Right lung (tissue), 5 donors: ENCODE measurements around the gene HHIPL2. TPM values are rescaled to one million over a fixed set of nuclear protein-coding genes. Genes with fewer than 3 reads are reported as not detected.
"Not testable (repeated sequence)": the region's sequence is repeated elsewhere in the genome, so short reads cannot be mapped to it uniquely, and the experiment has no call there.

Source experiments
- DNase-seq, 2 donors: peaks; one replicate each; pipeline ENCODE4 v3.0.0-alpha.2; 2013
- polyA plus RNA-seq, 5 donors: library from polyadenylated mRNA; unstranded; fragments of 120-200 nt; gene quantifications; one replicate each; pipeline versions ENCODE4 v1.2.1 to v1.2.3, GENCODE V29; 2013; ENCODE audit warnings: inconsistent platforms in 1 of 5, low replicate concordance in 1 of 5; ENCODE audit not compliant: insufficient read length in 5 of 5, insufficient read depth in 1 of 5

Gene HHIPL2
- polyA plus RNA-seq, 5 donors = 0.63 to 1.4 (median 0.79) TPM

GRCh38 chr1:222540598-222540995 lies 7.3 kb downstream of the HHIPL2 start:
- no peak for DNase-seq

- DNase-seq = no peak
Observed at GRCh38 chr1:222539951-222540597, 7.8 kb downstream of the HHIPL2 start.

- DNase-seq = no peak
Observed at GRCh38 chr1:222535455-222535854, 12.4 kb downstream of the HHIPL2 start.

- no peak for DNase-seq
Observed at GRCh38 chr1:222530852-222531251, 17.1 kb downstream of the HHIPL2 start.

GRCh38 chr1:222529916-222530315 lies 18.0 kb downstream of the HHIPL2 start:
- no peak for DNase-seq

GRCh38 chr1:222529181-222529580 lies 18.7 kb downstream of the HHIPL2 start:
- DNase-seq = no peak

GRCh38 chr1:222525951-222526350 lies 22.0 kb downstream of the HHIPL2 start:
- no peak for DNase-seq

- DNase-seq = no peak
Observed at GRCh38 chr1:222523852-222524251, 24.1 kb downstream of the HHIPL2 start.

- DNase-seq = no peak
Observed at GRCh38 chr1:222522105-222522915, 25.6 kb downstream of the HHIPL2 start.

- DNase-seq = no peak
Observed at GRCh38 chr1:222521299-222522104, 26.4 kb downstream of the HHIPL2 start.

- not testable (repeated sequence) for DNase-seq
Observed at GRCh38 chr1:222489496-222489895, 58.4 kb downstream of the HHIPL2 start.

GRCh38 chr1:222487774-222488173 lies 60.1 kb downstream of the HHIPL2 start:
- DNase-seq = not testable (repeated sequence)

- DNase-seq = not testable (repeated sequence)
Observed at GRCh38 chr1:222484005-222484404, 63.9 kb downstream of the HHIPL2 start.

GRCh38 chr1:222479567-222479966 lies 68.3 kb downstream of the HHIPL2 start:
- DNase-seq = not testable (repeated sequence)

- not testable (repeated sequence) for DNase-seq
Observed at GRCh38 chr1:222476436-222476835, 71.5 kb downstream of the HHIPL2 start.

GRCh38 chr1:222473717-222474116 lies 74.2 kb downstream of the HHIPL2 start:
- not testable (repeated sequence) for DNase-seq

- DNase-seq = not testable (repeated sequence)
Observed at GRCh38 chr1:222472776-222473540, 74.9 kb downstream of the HHIPL2 start.
